GM12864 (cell line): ENCODE results near the gene AMER1.

Experiments
- DNase-seq: peaks from one replicate; pipeline ENCODE4 v3.0.0-alpha.2; 2011; ENCODE audit warnings: low read depth
- H3K4me3 ChIP-seq: 2 replicates; pipeline ENCODE4 v1.5.1; 2011; ENCODE audit warnings: mild to moderate bottlenecking, low read depth, low read length, control low read depth
- TF ChIP-seq, protein P1 (sequence below): IDR thresholded peaks from 2 replicates; pipeline ENCODE4 v1.5.1; 2011; ENCODE audit warnings: low read depth, mild to moderate bottlenecking, moderate library complexity, low read length, control low read depth, inconsistent platforms; ENCODE audit errors: missing control alignments

Gene AMER1

DNA sequence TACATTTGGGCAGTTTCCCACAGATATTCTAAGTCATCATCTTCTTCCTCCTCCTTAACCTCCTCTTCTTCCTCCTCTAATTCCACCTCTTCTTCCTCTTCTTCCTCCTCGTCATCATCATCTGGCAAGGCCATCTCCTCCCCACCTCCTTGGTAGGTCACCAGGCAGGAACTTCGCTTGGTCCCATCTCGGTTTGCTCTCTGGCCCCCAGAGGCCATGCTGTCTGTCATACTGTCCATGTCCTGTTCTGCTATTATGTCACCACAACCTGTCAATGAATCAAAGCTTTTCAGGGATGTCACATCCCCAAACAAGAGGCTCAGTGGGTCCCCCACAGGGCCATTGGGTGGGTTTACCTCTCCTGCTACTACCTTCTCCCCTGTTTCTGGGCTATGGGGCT is 13.5 kb downstream of the AMER1 start:
- H3K4me3 ChIP-seq = no peak overlapping the region
- no peak for DNase-seq
- TF ChIP-seq, protein P1, sequence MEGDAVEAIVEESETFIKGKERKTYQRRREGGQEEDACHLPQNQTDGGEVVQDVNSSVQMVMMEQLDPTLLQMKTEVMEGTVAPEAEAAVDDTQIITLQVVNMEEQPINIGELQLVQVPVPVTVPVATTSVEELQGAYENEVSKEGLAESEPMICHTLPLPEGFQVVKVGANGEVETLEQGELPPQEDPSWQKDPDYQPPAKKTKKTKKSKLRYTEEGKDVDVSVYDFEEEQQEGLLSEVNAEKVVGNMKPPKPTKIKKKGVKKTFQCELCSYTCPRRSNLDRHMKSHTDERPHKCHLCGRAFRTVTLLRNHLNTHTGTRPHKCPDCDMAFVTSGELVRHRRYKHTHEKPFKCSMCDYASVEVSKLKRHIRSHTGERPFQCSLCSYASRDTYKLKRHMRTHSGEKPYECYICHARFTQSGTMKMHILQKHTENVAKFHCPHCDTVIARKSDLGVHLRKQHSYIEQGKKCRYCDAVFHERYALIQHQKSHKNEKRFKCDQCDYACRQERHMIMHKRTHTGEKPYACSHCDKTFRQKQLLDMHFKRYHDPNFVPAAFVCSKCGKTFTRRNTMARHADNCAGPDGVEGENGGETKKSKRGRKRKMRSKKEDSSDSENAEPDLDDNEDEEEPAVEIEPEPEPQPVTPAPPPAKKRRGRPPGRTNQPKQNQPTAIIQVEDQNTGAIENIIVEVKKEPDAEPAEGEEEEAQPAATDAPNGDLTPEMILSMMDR = no peak

DNA sequence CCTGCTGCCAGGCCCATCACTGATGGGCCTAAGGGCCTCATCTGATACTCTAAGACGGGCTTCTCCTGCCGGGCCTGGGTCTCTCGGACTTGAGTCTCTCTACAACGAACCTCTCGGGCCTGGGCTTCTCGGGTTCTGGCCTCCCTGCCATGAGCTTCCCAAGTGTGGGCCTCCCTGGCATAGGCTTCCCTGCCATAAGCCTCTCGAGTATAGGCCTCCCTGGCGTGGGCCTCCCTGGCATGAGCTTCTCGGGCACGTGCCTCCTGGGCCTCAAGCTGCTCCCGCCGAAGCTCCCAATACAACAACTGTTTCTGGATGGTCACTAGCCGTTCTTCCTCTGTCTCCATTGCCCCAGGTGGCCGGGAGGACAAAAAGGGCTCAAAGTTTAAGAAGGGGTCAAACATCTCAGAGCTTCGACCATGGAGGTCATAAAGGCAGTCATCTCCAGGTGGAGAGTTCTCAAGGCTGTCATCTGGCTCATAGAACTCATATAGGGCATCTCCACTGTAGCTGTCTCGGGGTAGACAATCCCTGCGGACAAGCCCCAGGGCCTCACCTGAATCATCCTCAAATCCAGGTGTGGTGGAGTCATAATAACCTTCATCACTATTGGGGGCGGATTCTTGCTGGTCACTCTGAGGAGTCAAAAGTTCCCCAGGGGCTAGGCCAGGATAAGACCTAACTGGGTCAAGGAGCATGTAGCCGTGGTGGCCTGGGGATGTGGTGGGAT is 14.1 kb downstream of the AMER1 start:
- TF ChIP-seq, protein P1 = no peak
- no peak for DNase-seq
- H3K4me3 ChIP-seq = no peak overlapping the region

DNA sequence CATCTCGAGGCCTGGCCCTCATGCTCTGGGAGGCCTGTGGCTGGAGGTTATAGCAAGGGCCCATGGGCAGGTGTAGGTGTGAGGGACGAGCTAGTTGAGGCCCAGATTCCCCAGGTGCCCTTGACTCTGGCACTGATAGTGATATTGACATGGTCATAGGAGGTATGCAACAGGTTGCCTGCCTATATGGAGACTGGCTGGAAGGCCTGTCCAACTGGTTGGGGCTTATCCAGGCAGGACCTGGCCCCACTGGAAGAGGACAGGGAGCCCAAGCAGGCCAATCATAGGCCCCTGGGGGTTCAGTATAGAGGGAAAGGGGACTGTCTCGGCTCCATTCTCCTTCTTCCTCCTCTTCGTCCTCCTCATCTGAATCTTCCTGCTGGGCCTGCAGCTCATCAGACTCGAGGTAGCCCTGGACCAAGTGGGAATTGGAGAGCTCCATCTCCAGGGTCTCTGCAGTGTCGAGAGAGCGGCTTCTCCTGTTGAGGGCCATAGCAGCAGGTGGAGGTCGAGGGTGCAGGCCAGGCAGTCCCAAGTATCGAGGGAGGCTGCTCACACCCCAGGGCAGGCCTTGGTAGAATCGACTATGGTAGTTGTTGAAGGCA is 15.3 kb downstream of the AMER1 start:
- TF ChIP-seq, protein P1 = no peak
- no peak for DNase-seq
- no peak overlapping the region for H3K4me3 ChIP-seq

DNA sequence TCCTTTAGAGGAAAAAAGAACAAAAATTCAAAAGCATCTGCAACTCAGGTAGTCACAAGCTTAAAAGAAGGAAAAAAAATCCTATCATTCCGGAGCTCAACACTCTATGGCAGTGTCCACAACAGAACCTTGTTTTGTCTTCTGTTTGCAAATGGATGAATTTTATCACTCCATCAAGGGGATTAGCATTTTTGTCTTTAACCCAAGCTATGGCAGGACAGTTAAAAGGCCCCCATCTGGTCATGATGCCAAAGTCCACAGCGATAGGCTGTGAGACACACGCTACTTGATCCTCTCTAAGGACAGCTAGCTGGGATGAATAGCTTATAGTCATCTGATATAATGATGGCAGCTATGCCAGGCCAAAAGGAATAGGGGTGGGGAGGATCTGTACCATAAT is 16.6 kb downstream of the AMER1 start:
- TF ChIP-seq, protein P1 = no peak
- no peak overlapping the region for H3K4me3 ChIP-seq
- no peak for DNase-seq

DNA sequence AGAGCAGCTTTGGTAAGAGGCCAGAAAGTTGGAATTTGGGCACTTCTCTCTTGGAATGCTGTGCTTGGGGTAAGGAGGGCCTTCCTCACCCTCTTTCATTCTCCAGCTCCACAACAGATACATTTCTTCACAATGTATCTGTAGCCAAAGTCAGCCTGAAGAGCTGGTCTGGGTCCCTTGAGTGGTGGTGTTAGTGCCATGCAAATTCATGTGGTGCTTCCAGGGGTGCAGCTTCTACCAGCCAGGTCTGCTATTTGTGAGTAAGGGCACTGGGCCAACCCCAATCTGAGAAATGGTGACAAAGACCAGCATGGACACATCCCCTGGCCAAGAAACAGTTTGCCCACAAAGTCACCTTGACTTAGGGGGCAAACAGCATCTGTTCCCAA is 17.8 kb downstream of the AMER1 start:
- no peak overlapping the region for H3K4me3 ChIP-seq
- TF ChIP-seq, protein P1 = no peak
- no peak for DNase-seq

DNA sequence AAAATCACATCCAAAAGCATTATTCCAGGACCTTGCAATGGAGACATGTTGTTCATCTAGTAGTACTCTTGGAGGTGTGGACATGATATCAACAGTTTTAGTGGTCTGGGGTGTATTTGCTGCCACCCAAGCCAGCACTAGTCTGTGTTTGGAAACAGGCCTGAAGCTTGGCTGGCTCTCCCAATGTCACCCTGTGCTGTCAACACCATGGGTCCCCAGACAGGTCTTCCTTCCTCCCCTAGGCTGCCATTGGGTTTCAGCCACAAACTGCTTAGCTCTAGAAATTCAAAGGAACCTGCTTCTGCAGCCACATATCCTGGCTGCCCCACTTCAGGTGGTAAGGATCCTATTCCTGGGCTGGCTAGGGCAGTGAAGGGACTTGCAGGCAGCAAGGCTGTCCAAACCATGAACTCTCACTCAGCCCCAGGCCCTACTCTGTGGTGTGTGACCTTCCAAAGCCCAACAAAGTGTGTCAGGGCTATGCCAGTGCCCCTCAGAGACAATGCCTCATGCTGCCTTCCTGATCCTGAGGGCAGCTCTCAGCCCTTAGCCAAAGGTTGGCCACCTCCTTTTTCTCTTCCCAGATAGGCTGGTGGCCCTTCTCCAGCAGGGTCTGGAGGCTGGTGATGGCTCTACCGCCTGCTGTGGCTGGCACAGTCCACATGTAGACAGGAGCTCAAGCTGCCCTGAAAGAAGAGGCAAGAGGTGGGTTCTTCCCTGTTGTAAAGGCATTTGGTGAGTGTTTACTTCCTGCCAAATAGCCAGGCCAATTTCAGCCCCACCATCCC is 18.3 kb downstream of the AMER1 start:
- TF ChIP-seq, protein P1 = no peak
- DNase-seq = no peak

More for the DNA sequence above, 18.3 kb downstream of the AMER1 start:
- no peak overlapping the region for H3K4me3 ChIP-seq
